DMS 273 treated with DMSO at 0.1 percent for 48 hours (cell line): ENCODE data around the gene ELMO3.
A peak's percentile ranks its signal among the peaks of the same experiment; 100 is the strongest.

ENCODE experiments used
- DNase-seq: peaks from one replicate; lab custom pipeline; 2025; lab: John Stamatoyannopoulos, UW

Gene ELMO3

GRCh38 chr16:67199011-67199807 is at the start of gene ELMO3:
ELMO3 (plus strand) TSS chr16:67199131; CDS start chr16:67199327, 196 bp downstream.
- DNase-seq = no peak

GRCh38 chr16:67149276-67150046 is 49.5 kb upstream of the ELMO3 start:
- no peak for DNase-seq

- no peak for DNase-seq
Measured at GRCh38 chr16:67150047-67150832, 48.7 kb upstream of the ELMO3 start.

GRCh38 chr16:67150833-67151396 is 48.0 kb upstream of the ELMO3 start, which contains the start of gene B3GNT9:
B3GNT9 (minus strand) TSS chr16:67150998; CDS start chr16:67150485, 513 bp downstream.
- DNase-seq = peak; percentile 56

- DNase-seq = no peak
Measured at GRCh38 chr16:67151431-67152097, 47.4 kb upstream of the ELMO3 start.

- DNase-seq = no peak
Measured at GRCh38 chr16:67154578-67155294, 44.2 kb upstream of the ELMO3 start.

- peak; percentile 15 for DNase-seq
Measured at GRCh38 chr16:67155295-67156142, 43.4 kb upstream of the ELMO3 start.

- no peak for DNase-seq
Measured at GRCh38 chr16:67156143-67156844, 42.6 kb upstream of the ELMO3 start.

GRCh38 chr16:67157106-67157748 is 41.7 kb upstream of the ELMO3 start:
- DNase-seq = no peak

GRCh38 chr16:67157892-67158635 is 40.9 kb upstream of the ELMO3 start:
- peak; percentile 22 for DNase-seq

GRCh38 chr16:67158637-67159600 is 40.0 kb upstream of the ELMO3 start:
- no peak for DNase-seq

- DNase-seq = no peak
Measured at GRCh38 chr16:67161595-67162058, 37.3 kb upstream of the ELMO3 start.

- DNase-seq = no peak
Measured at GRCh38 chr16:67162506-67163163, 36.3 kb upstream of the ELMO3 start.

GRCh38 chr16:67163164-67163998 is 35.5 kb upstream of the ELMO3 start:
- no peak for DNase-seq

GRCh38 chr16:67163999-67164558 is 34.9 kb upstream of the ELMO3 start:
- no peak for DNase-seq
